ENCODE measurements around the gene PPP1R14B. TPM values are rescaled to one million over a fixed set of nuclear protein-coding genes. Genes with fewer than 3 reads are reported as not detected.

PPP1R14B gene
- total RNA-seq, 1 donor from 2014 or later = 74.7 TPM

DNA sequence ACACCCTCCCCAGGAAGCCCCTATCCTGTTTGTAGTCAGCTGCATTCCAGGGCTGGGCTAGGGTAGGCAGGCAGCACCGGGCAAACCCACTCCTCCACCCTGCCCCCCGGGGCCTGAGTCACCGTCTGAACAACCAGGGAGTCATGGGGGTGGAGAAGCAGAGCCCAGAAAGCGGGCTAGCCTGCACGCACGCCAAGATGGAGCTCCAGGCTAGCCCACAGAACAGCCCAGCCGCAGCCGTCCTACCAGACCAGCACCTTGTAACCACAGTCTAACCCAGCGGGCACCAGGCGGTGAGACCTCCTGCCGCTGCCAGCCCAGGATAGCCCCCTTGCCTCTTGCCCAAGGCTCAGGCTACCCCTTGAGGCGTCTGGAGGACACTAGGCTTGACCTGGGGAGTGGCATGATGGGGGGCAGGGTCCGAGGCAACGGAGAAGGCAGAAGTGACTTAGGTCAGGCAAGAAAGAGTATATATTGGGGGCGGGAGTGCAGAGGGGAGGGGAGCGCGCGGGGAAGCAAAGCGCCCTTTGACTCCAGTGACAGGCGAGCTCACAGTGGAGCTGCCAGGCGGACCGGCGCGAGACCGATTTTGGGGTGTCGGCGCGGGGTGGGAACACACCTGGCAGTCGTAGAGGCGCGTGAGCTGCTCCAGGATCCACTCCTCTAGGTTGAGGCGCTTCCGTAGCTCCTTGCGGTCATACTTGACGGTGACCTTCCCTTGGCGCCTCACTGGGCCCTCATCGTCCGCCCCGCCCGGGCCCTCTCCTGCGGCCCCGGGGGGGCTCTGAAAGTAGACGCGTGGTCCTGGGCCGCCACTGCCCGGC lies 734 bp downstream of the PPP1R14B start:
- peak; percentile 60 for DNase-seq (ENCODE audit: low spot score)

DNA sequence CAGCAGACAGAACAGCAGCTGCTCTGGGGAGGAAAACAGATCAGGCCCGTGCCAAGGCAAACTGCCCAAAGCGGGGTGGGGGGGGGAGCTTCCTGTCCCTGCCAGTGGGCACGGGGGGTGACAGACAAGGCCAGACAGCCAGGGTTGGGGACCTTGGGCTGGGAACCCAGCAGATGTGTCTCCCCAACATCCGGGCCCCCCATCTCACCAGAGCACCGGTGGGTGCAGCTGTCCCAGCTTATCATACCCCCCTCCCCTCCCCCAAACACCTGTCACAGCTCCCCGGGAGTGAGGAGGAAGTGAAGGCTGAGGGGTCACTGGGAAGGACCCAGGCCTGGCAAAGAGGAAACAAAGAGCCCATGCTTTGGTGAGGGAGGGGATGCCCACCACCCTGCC lies 1.3 kb downstream of the PPP1R14B start:
- DNase-seq (ENCODE audit: low spot score) = no peak

DNA sequence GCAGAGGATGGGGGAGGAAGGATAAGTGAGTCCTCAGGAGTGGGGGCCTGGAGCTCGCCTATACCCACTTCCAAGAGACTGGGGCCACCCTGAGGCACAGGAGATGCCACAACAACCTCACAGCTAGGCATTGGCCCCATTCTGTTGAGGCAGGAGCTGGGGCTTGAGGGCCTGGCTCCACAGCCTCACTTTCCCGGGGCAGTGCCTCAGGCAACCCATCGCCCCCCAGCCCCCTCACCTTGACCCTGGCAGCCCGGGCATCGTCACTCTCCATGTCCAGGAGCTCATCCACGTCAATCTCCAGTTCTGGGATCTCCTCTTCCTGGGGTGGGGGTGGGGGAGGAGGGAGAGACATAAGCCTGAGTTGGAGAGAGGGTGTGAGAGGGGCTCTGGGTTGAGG lies 1.8 kb downstream of the PPP1R14B start:
- DNase-seq (ENCODE audit: low spot score) = no peak

DNA sequence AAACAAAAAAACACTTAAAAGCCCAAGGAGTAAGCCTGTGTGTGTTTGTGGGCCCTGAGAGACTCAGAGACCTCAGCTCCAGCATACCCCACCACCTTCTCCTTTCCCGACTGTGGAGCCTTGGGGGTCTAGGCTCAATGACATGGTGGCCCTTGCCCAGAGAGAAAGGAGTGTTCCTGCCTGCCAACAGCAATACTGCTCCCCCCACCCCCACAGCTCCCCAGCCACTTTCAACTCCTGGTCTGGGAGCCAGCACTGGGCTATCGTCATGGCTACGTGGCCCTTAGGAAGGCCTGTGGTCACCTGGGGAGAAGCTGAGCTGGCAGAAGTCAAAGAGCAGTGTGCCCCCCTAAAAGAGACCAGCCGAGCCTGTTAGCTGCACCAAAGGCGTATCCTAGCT lies 2.6 kb downstream of the PPP1R14B start:
- DNase-seq (ENCODE audit: low spot score) = no peak

DNA sequence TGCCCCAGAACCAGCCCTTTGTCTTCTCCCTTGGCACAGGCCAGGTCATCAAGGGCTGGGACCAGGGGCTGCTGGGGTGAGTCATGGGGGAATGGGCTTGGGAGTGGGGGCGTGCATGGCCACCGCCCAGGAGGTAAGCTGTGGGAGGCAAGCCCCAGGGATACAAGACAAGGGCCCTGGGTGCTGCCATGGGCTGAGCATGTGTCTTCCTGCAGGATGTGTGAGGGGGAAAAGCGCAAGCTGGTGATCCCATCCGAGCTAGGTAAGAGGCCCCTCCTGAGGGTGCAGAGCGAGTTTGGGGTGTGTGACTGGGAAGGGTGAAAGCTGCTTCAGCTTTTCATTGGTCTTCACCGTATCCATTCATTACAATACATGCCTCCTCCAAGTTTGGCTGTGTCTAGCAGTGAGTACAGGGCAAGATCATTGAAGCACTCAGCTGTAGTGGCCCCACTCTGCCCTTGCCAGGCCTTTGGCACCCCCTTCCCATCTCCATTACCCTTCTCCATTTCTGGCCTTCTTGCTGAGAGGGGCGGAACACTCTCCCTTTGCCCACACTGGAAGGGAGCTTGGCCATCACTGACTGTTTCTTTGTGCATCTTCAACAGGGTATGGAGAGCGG lies 3.4 kb downstream of the PPP1R14B start:
- DNase-seq (ENCODE audit: low spot score) = no peak

DNA sequence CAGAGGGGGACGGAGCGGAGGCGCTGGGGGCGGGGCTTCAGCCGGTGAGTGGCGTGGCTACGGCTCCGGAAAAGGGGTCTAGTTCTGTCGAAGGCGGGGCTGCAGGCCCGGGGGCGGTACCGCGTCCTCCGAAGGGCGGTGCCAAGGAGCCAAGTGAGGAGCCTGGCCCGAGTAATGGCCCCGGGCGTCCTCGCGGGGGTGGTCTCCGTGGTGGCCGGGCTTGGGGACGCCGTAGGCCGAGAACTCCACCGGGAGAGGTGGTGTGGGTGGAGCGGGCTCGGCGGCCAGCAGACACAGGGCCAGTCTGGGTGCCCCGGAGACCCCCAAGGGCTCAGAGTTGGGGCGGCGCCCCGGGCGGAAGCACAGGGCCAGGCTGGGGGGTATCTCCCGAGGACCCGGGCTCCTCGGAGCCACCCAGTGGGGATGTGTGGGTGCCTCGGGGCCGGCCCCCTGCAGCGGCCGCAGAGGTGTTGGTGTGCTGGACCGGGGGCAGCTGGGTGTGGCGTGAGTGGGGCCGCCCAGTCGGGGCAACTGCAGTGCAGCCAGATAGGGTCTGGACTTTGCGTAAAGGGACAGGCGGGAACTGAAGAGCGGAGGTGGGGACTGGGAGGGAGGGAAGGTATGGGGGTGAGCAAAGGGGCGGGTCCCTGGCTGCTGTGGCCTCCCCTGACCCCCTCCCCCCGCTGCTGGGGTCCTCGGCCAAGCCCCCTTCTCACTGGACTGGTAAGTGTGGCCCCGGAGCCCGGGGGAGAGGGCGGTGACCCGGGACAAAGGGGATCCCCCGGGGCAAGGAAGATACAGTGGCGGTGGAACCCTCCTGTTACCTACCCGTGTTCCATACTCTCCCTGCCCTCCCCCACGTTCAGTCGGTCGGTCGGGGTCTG lies 5.0 kb downstream of the PPP1R14B start:
- DNase-seq (ENCODE audit: low spot score) = peak; percentile 42

DNA sequence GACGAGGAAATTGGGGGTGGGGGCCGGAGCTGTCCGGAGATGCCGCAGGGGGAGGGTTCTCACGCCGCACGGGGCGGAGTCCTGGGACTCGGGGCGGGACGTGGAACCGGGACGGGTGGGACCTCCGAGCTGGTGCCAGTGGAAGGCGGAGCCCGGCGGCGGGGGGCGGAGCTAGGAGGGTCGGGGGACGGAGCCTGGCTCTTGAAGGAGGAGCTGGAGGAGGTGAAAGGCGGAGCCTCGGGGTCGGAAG lies 5.6 kb downstream of the PPP1R14B start:
- DNase-seq (ENCODE audit: low spot score) = peak; percentile 100

DNA sequence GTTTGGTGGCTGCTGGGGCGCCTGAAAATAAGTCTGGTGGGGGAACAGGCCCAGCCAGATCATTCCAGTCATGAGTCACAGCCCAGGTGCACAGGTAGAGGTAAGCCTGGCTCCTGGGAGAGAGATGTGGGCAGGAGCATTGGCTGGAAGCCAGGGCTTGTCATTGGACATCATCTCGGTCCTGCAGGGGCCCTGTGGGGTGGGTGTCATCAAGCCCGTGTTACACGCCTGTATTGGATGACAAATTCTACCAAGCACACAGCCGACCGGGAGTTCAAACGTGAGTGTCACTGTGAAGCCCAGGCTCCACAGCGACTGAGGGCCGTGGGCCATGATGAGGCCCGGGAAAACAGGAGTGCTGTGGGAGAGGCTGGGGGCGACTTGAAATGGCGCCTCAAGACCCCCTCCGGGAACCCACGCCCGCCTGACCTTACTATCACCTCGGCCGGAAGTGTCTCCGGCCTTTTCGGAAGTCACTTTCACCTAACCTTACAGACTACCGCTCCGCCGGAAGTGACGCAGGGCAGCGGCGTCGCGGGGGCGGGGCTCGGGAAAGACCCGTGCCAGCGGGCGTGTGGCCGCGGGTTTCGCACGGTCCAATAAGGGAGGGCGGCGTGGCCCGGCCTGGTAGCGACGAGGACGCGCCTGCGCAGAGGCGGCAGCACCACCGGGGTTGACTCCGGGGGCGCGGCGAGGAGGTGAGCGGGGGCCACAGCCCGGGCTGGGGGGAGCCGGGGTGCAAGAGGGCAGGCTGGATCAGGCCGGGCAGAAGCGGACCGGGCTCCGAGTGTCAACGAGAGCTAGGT lies 6.1 kb downstream of the PPP1R14B start, which contains the start of gene FKBP2:
FKBP2 (plus strand) TSS at position 661 of the 806 bp plus-strand sequence. CDS start 1,293 bp downstream, outside the sequence.
- DNase-seq (ENCODE audit: low spot score) = peak; percentile 98

DNA sequence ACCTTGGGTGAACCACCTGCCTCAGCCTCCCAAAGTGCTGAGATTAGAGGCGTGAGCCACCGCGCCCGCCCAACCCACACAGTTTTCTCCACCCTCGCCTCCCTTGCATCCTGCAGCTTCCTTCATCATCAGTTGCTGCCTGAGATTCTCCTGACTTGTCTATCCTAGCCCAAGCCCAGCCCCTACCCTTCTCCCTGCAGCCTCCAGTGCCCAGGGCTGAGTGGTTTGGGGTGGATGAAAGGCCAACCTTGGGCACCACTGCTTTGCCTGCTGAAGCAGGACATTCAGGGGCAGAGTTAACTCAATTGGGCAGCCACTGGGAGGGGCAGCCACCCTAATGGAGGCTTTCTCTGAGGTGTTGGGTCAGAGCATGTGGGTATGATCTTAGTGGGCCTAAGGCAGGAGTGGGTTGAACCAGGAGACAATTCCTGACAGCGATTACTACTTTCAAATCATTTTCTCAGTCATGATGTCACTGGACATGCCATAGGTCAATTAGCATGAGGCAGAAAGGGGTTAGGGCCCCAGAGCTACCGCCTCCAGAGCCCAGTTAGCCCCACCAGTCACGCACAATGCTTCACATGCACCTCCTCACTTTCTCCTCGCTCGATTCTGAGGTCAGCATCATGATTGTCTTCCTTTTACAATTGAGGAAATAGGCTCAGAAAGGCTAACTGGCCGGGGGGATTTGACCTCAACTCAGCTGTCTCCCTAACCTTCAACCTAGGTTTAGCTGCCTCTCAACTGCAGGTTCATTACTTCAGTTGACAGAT lies 6.9 kb downstream of the PPP1R14B start:
- peak; percentile 52 for DNase-seq (ENCODE audit: low spot score)

DNA sequence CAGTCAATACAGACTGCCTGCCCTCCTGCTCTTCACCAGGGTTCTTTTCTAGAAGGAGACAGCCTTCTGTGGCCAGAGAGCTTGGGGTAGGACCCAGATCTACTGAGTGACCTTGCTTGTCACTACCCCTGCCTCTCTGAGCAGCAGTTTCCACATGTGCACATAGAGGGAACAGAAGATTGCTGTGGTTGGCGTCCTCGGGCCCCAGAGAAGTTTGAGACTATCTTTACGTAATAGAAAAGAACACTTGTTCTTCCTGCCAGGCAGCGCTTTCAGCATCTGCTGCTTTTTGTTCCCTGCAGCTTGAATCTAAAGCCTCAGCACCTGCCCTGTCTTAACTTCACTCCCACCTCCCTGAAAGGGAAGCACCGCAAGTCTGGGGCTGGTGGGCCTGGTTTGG lies 7.7 kb downstream of the PPP1R14B start:
- DNase-seq (ENCODE audit: low spot score) = no peak

DNA sequence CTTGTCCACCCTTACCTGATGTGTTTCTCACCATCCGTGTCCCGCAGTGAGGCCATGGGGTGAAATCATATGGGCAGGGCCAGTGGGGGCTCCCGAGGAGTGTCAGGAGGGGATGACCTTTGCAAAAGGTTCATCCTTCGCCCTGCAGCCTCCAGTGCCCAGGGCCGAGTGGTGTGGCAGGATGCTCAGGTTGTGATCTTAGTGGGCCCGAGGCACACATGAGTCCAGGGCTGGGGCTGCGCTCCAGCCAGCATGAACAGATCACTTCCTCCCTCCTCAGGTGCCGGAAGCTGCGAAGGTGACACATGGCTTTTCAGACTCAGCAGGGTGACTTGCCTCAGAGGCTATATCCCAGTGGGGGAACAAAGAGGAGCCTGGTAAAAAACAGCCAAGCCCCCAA lies 8.7 kb downstream of the PPP1R14B start:
- DNase-seq (ENCODE audit: low spot score) = no peak

DNA sequence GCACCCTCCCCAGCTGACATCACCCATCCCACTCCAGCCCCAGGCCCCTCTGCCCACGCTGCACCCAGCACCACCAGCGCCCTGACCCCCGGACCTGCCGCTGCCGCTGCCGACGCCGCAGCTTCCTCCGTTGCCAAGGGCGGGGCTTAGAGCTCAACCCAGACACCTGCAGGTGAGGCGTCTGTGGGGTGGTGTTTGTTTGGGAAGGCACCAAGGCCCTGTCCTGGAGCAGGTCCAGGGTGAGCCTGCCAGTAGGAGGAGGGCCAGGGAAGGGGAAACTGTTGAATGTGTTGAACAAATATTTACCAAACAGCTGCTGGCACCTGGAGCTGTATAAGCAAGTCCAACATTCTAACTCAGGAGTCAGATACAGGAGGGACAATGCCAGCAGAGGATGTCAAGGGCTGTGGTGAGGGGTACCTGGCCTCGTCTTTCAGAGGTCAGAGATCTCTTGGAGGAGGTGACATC lies 9.2 kb downstream of the PPP1R14B start:
- peak; percentile 90 for DNase-seq (ENCODE audit: low spot score)

DNA sequence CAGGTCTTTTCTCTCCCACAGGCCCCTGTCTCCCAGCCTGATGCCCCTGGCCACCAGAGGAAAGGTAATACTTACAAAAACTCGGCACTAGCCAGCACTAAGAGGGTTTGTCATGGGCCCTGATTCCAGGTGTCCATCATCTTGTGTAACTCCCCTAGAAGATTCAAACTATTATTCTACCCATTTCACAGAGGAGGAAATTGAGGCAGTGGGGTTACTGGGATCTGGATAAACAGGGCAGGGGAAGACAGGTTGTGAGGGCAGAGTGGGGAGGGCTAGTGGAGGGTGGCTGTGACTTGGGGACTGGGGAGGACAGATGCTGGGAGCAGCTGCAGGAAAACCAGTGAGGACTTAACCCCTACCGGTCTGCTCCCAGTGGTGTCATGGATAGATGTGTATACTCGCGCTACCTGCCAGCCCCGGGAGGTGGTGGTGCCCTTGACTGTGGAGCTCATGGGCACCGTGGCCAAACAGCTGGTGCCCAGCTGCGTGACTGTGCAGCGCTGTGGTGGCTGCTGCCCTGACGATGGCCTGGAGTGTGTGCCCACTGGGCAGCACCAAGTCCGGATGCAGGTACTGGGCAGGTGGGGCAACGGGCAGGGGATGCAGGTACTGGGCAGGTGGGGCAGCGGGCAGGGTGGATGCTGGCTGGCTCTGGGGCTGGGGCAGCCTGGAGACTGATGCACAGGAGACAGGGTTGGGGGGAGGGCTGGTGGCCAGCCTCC lies 11.1 kb downstream of the PPP1R14B start:
- no peak for DNase-seq (ENCODE audit: low spot score)

DNA sequence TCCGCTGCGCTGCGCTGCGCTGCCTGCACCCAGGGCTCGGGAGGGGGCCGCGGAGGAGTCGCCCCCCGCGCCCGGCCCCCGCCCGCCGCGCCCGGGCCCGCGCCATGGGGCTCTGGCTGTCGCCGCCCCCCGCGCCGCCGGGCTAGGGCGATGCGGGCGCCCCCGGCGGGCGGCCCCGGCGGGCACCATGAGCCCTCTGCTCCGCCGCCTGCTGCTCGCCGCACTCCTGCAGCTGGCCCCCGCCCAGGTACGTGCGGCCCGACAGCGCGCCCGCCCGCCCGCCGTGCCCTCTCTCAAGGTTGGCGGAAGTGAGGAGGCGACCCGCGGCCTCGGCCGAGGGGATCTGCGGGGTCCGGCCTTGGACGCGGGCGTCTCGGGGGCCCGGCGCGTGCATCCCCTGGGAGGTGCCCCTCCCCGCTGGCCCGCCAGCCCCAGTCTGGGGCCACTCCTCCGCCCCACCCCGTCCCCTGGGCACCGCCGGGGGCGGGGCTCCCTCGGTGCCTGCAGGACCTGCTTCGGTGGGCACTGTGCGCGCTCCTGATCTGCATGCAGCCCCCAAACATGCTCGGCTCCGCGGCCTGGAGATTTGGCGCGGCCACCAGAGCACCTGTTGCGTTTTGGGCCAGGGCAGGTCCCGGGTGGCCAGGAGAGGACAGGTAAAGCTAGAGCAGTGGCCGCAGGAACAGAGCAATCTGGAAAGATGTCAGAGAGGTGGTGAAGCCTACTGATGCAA lies 11.9 kb downstream of the PPP1R14B start:
- no peak for DNase-seq (ENCODE audit: low spot score)

DNA sequence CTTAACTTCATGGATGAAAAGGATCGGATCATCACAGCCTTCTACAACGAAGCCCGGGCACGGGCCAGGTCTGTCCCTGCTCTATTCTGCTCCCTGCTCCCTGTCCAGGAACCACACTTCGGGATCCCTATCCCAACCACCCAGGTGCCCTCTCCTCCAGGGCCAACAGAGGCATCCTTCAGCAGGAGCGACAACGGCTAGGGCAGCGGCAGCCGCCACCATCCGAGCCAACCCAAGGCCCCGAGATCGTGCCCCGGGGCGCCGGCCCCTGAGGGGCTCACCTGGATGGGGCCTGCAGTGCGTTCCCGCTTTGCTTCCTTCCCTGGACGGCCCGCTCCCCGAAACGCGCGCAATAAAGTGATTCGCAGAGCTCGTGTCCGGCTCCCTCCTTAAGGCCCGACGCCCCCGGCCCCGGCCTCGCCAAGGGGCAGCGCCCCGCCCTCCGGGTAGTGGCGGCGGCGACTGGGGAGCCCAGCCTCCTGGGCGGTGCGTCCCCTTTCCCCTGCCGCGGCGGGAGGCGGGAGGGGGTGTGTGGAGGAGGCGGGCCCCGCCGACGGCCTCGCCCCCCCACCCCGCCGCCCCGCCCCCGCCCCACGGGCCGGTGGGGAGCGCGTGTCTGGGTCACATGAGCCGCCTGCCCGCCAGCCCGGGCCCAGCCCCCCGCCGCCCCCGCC lies 12.7 kb downstream of the PPP1R14B start, which contains the start of gene VEGFB:
VEGFB (plus strand) TSS at position 672 of the 674 bp plus-strand sequence. CDS start 250 bp downstream, outside the sequence.
- DNase-seq (ENCODE audit: low spot score) = peak; percentile 70

DNA sequence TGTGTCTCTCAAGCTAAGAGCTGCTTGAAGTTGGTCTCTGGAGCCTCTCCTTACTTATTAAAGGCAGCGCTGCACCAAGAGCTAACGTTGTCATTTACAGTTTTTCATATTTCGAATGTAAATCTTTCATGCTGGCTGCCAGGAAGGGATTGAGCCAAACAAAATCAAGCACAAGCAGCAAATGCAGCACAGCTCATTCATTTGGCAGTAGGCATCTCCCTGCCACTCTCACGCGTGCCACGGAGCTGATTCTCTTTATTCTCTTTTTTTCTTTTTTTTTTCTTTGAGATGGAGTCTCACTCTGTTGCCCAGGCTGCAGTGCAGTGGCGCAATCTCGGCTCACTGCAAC lies 13.8 kb downstream of the PPP1R14B start:
- DNase-seq (ENCODE audit: low spot score) = no peak

DNA sequence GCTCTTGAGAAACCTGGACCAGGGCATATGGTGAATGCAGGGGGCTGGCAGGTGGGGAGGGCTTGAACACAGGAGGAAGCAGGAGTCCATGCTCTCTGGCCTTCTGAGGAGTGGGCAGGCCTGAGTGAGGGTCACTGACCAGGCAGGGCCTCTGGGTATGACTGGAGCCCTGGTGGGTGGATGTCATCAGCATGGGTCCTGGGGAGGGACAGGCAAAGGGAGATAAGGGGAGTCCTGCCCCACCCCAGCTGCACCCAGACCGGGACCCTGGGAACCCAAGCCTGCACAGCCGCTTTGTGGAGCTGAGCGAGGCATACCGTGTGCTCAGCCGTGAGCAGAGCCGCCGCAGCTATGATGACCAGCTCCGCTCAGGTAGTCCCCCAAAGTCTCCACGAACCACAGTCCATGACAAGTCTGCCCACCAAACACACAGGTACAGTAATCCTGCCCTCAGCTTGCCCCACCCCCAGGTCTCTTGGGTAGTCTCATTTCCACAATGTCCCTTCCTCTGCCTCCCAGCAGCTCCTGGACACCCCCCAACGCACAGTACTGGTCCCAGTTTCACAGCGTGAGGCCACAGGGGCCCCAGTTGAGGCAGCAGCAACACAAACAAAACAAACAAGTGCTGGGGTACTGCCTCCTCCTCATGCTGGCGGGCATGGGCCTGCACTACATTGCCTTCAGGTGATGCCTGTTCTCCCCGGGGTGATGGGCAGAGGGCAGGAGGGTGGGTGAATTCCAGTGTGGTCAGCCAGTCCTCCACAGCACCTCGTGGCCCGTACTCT lies 14.4 kb downstream of the PPP1R14B start:
- DNase-seq (ENCODE audit: low spot score) = no peak

DNA sequence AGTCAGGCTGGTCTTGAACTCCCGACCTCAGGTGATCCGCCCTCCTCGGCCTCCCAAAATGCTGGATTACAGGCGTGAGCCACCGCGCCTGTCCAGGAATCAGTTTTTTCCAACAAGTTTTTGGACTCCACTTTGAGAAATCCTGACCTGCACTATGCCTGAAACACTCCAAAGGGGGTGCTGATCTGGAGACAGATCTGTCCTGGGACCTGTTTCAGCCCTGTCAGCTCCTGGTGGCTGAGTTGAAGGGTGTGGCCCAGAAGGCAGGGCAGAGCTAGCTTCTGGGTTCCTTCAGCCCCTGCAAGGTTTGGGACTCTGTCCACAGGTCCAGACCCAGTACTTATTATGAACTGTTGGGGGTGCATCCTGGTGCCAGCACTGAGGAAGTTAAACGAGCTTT lies 15.2 kb downstream of the PPP1R14B start:
- no peak for DNase-seq (ENCODE audit: low spot score)
